ENCODE data around the gene MAPK10. TPM values are rescaled to one million over a fixed set of nuclear protein-coding genes. Genes with fewer than 3 reads are reported as not detected.

Gene MAPK10
- polyA plus RNA-seq, 2 of the 4 experiments (the other 2 are of a cell fraction) = 1.4 to 3.4 TPM

DNA sequence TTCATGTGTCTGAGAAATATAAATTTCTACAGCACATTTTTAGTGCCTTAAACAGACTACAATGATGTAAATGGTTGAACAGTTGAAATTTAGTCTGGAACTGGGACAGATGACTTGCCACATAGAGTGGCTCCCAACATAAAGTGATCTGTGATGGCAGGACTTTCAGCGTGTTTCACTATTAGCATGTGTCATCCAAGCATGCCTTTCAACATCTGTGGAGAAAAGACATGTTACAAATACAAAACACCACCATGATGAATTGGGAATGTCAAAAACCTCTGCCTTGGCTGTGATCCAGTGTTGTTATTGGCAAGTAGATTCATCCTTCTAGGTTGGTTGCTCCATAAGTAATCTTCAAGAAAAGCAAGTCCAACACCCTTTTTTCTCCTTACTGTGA, 348.7 kb downstream of the MAPK10 start:
- POLR2A ChIA-PET = no interaction called here
- TF ChIP-seq HOXB5 (CRISPR knock-in tag; IDR thresholded peaks at IDR 0.05) (no peak), SREBF2 (IDR thresholded peaks at IDR 0.05) (no peak), MYC (IDR thresholded peaks at IDR 0.05; ENCODE audit: borderline replicate concordance, low read length) (no peak), TFCP2L1 (CRISPR knock-in tag; IDR thresholded peaks at IDR 0.05) (no peak), EP300 (IDR thresholded peaks at IDR 0.05) (no peak), KDM1A (IDR thresholded peaks at IDR 0.05; ENCODE audit: low read depth) (no peak), MAFK (IDR thresholded peaks at IDR 0.05; ENCODE audit: partially characterized antibody) (no peak), EHF (CRISPR knock-in tag; IDR thresholded peaks at IDR 0.05) (no peak), HOXA7 (CRISPR knock-in tag; IDR thresholded peaks at IDR 0.05) (no peak), EHMT2 (IDR thresholded peaks at IDR 0.05; ENCODE audit: low read depth) (no peak), ZFP36 (IDR thresholded peaks at IDR 0.05; ENCODE audit: borderline replicate concordance, partially characterized antibody) (no peak), FOSB (CRISPR knock-in tag; IDR thresholded peaks at IDR 0.05) (no peak), RCOR1 (IDR thresholded peaks at IDR 0.05; ENCODE audit: low read depth, low read length) (no peak), RNF2 (IDR thresholded peaks at IDR 0.05; ENCODE audit: borderline replicate concordance, low read depth) (no peak)
- TF ChIP-seq, protein P1, sequence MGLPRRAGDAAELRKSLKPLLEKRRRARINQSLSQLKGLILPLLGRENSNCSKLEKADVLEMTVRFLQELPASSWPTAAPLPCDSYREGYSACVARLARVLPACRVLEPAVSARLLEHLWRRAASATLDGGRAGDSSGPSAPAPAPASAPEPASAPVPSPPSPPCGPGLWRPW (IDR thresholded peaks at IDR 0.05) = no peak
- TF ChIP-seq, protein P2, sequence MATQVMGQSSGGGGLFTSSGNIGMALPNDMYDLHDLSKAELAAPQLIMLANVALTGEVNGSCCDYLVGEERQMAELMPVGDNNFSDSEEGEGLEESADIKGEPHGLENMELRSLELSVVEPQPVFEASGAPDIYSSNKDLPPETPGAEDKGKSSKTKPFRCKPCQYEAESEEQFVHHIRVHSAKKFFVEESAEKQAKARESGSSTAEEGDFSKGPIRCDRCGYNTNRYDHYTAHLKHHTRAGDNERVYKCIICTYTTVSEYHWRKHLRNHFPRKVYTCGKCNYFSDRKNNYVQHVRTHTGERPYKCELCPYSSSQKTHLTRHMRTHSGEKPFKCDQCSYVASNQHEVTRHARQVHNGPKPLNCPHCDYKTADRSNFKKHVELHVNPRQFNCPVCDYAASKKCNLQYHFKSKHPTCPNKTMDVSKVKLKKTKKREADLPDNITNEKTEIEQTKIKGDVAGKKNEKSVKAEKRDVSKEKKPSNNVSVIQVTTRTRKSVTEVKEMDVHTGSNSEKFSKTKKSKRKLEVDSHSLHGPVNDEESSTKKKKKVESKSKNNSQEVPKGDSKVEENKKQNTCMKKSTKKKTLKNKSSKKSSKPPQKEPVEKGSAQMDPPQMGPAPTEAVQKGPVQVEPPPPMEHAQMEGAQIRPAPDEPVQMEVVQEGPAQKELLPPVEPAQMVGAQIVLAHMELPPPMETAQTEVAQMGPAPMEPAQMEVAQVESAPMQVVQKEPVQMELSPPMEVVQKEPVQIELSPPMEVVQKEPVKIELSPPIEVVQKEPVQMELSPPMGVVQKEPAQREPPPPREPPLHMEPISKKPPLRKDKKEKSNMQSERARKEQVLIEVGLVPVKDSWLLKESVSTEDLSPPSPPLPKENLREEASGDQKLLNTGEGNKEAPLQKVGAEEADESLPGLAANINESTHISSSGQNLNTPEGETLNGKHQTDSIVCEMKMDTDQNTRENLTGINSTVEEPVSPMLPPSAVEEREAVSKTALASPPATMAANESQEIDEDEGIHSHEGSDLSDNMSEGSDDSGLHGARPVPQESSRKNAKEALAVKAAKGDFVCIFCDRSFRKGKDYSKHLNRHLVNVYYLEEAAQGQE (IDR thresholded peaks at IDR 0.05) = no peak
- TF ChIP-seq, protein P3, sequence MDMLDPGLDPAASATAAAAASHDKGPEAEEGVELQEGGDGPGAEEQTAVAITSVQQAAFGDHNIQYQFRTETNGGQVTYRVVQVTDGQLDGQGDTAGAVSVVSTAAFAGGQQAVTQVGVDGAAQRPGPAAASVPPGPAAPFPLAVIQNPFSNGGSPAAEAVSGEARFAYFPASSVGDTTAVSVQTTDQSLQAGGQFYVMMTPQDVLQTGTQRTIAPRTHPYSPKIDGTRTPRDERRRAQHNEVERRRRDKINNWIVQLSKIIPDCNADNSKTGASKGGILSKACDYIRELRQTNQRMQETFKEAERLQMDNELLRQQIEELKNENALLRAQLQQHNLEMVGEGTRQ (IDR thresholded peaks at IDR 0.05) = no peak
- TF ChIP-seq, protein P4, sequence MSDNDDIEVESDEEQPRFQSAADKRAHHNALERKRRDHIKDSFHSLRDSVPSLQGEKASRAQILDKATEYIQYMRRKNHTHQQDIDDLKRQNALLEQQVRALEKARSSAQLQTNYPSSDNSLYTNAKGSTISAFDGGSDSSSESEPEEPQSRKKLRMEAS (IDR thresholded peaks at IDR 0.05) = no peak
- H3K27ac ChIP-seq = no peak overlapping the region
- WGBS (ENCODE audit: missing lambda C conversion rate) = 79% methylated on average over 1 of the region's 1 CpG
- H3K4me1 ChIP-seq = peaks cover 9% of the 10 kb centered on the region; the same call in 1 of the 3 replicates
- H3K4me3 ChIP-seq = no peak overlapping the region
- CTCF ChIA-PET = no interaction called here
- H3K4me2 ChIP-seq = no peak overlapping the region
- no peaks in the 10 kb centered on the region for H3K9me3 ChIP-seq
- FAIRE-seq = no peak
- no peak for ATAC-seq
- DNase-seq (ENCODE audit: low read depth in 1 of 2, low spot score in 1 of 2) = no peak

DNA sequence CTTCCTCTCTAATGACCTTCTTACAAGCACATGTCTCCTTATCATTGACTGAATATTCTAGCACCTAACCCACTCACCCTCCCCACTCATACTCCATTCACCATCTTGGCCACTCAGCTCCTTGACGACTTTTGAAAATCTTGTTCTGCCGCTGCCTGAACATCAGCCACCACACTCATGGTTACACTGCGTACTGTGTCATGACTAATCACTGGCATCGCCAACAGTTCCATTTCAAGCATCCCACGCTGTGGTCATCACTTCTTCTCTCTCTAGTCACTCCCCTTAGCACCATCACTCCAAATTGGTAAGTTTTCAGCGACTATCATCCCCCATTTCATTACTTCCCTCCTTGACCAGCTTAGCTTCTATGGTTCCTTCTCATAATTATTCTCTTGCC, 352.8 kb downstream of the MAPK10 start:
- H3K9me3 ChIP-seq = no peaks in the 10 kb centered on the region
- 79% methylated on average over 6 of the region's 6 CpGs for WGBS (ENCODE audit: missing lambda C conversion rate)
- no peak for FAIRE-seq
- CTCF ChIA-PET = no interaction called here
- H3K4me1 ChIP-seq = peaks cover 9% of the 10 kb centered on the region; the same call in 1 of the 3 replicates
- POLR2A ChIA-PET = no interaction called here
- H3K4me3 ChIP-seq = no peak overlapping the region
- no peak overlapping the region for H3K27ac ChIP-seq
- TF ChIP-seq RARB (CRISPR knock-in tag; IDR thresholded peaks at IDR 0.05) (no peak), E2F6 (IDR thresholded peaks at IDR 0.05; ENCODE audit: borderline replicate concordance, low read depth) (no peak), MYC (IDR thresholded peaks at IDR 0.05; ENCODE audit: borderline replicate concordance, low read length) (no peak), ATOH8 (CRISPR knock-in tag; IDR thresholded peaks at IDR 0.05; ENCODE audit: low read depth) (no peak)
- TF ChIP-seq, protein P4 (IDR thresholded peaks at IDR 0.05) = no peak
- TF ChIP-seq, protein P3 (IDR thresholded peaks at IDR 0.05) = no peak
- no peak overlapping the region for H3K4me2 ChIP-seq
- no peak for ATAC-seq
- DNase-seq (ENCODE audit: low read depth in 1 of 2, low spot score in 1 of 2) = no peak
